HL-60/S4 treated with phorbol 12-myristate 13-acetate at 8.2 ng/mL for 4 days and 3 days (cell line): ENCODE data around the gene KPRP.

Experiments
- in situ Hi-C: fragments of 300-500 bp; cut with MboI; formaldehyde crosslinking; loops from 2 replicates; pipeline ENCODE4 v1.15.0; 2022; ENCODE audit warnings: low sequenced_read_pairs

The KPRP gene

DNA sequence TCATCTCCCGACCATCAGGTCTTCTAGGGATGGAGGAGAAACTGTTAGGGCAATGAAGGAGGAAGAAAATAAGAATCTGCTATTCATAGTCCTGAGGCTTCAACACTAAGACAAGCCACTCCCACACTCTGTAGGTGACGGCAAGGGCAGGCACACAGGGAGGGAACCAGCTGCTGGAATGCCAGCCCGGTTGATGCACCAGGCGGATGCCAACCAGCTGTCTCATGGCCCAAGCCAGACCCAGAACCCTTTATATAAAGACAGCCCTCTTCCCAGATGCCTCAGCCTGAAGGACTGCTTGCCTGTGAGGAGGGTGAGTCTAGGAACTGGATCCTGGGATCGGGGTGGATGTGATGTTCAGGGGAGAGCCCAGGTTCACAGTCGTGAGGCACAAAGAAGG, at the start of gene KPRP:
TSS of gene KPRP (plus strand) at position 279 of the 400 bp plus-strand sequence. CDS start 1,564 bp downstream, outside the sequence.
- in situ Hi-C loops, result no loop called here

DNA sequence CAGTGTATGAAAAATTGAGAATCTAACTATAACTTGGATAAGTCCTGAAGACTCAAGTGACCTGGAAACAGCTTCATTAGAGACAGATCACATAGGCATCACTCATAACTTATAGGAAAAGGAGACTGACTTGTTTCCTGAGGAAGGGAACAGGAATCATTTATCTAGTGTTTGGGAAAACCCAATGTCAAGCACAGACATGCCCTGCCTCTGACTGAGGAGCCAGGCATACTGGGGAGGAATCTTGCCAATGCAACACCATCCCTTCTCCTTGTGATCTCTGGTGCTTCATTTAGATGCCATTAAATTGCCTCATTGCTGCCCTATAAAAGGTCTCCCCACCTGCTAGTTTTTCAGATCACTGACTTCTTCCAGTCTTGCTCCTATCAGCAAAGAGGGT, 39.6 kb upstream of the KPRP start:
- in situ Hi-C loops, result no loop called here

DNA sequence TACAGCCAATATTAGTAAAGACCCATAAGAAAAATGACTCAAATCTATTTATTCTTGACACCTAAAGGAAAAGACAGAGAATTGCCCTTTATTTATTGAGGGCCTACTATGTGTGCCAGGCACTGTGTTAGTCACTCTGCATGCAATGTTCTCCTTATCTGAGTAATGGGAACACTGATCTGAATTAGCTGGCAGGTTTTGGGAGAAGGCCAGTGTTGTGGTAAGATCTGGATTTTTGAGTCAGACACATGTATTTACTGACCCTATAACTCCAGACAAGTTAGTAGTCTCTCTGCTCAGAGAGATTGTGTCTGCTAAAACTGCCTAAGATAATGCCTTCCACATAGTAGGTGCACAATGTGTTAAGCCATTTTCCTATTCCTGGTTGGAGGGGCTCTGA, 32.6 kb upstream of the KPRP start:
- in situ Hi-C loops, result no loop called here

DNA sequence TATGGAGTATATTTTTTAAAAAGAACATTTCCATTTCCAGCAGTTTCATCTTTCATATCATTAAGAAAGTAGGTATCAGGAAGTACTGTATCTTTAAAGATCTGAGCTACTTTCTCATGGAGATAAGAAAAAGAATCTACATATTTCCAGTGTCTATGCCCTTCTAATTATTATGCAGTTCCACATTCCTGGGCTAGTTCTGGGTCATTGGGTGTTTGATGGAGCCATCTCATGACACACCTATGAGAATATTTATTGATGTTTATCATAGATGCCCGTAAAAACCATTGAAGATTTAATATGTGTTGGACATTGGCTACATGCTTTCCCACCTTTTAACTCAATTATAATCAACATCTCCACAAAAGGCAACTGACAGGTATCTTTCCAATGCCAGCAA, 28.8 kb upstream of the KPRP start:
- in situ Hi-C loops, result no loop called here

DNA sequence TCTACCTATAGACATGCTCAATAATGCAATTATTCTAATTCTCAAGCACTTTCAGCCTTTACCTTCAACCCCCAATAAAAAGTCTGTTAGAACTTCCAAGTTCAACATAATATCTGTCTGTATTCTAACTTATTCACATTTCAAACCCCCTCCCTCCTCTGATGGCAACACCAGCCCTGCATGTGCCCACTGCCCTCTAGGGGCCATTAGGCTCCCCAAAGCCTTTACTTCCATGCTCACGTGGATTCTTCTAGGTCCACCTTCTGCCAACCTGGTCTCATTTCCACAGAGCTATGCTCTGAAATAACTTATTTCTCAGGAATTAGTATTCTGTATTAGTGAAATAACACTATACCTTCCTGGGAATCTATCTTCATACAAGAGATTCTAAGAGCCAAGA, 22.2 kb upstream of the KPRP start:
- in situ Hi-C loops, result no loop called here

DNA sequence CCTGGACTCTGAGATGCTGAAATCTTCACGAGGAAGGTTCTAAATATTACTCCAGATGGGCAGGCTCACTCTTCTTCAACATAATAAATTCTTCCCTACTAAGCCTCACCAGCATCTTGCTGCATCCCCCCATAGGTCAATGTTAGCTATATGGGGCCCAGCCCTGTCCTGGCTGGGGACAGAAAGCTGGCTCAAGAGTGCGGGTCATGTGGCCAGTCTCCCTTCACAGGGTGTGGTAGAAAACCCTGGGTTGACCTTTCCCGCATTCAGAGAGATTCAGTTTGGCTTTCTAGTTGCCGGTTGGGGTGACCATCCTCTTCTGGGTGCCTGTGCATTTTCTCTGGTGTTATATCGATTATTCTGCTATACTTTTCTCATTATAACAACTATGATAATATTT, 19.8 kb upstream of the KPRP start:
- in situ Hi-C loops, result no loop called here

GRCh38 chr1:152739841-152740240, 18.0 kb upstream of the KPRP start:
- in situ Hi-C loops, result no loop called here

DNA sequence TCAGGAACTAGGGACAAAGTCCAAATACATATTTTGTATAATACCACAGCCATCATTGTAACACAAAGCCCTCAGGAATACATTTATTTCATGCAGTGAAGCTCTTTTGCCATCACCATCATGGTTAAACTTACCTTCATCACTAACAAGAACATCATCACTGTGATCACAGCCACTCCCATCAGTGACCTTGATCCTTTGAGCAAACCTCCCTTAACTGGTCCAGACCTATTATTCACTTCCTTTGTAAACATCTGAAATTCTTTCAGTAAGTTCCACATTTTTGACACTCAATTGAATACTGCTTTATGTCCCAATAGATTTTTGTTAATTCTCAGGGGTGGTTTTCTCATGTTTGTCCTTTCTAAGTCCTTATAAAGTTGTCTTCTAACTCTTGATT, 16.2 kb upstream of the KPRP start:
- in situ Hi-C loops, result no loop called here

DNA sequence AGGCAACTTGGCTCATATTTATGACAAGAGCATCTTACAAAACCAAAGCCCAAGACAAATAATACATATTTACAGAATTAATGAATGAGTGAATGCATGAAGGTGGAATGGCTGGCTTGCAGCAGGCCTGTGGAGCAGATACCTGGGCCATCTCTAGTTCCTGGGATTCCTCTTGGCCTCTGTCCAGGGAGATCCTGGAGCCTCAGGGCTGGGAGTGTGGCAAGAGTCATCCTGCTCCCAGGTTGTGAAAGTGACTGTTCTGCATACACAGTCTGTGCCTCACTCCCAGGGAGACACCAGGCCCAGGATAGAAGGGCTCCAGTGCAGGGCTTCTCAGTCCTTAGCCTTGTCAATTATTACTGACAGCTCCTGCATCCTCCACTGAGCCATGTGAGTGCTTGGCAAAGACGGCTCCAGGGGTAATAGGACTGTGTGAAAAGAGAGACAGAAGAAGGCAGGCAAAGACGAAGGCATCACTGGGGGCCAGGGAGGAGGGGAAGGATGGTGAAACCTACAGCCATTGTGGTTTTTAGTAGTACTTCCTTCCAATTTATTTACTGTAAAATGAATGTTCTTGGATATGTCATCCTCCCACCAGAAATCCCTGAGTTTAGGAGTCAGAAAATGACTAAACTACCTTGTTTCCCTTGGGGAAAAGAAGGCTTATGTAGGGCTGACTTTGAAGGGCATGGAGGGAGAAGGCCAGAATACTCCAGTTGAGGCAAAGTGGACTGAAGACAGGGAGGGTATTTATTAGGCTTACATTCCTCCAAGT, 14.3 kb upstream of the KPRP start:
- in situ Hi-C loops, result no loop called here

GRCh38 chr1:152745289-152745704, 12.5 kb upstream of the KPRP start:
- in situ Hi-C loops, result no loop called here

GRCh38 chr1:152745765-152746444, 11.9 kb upstream of the KPRP start:
- in situ Hi-C loops, result no loop called here

- in situ Hi-C loops, result no loop called here
Measured at GRCh38 chr1:152747831-152748230, 10.0 kb upstream of the KPRP start.

DNA sequence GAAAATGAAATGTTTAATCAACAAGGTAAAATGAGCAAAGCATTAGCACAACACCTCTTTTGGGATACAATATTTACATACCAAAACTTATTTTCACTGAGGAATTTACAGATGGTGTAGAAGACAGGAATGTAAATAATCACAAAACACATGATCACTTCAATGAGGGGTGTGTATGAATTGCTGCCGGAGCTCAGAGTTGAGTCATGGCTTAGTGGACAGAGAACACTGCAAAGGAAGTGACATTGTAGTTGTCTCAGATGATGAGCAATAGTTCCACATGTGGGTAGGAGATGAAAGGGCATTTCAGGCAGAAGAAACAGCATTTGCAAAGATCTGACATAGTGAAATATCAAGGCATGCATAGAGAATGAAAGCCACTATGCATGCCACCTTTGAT, 5.6 kb upstream of the KPRP start:
- in situ Hi-C loops, result no loop called here

DNA sequence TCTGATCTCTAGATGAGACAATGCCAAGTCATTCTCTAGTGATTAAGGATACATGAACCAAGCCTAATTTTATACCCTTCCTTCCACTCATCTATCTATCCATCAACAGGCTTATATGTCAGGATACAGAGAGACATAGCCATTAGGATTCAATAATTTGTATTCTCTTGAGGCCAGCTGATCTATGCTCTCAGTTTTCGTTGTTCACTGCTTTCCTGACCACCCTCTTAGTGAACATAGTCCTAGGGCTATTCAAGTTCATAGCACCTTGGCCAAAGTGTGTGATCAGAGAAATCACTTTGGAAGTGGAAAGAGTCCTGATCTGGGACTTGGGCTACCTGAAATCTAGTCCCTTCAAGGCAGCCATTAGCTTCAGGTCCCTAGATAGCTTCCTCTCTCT, 4.2 kb upstream of the KPRP start:
- in situ Hi-C loops, result no loop called here

- in situ Hi-C loops, result no loop called here
Measured at GRCh38 chr1:152756872-152757271, 953 bp upstream of the KPRP start.

DNA sequence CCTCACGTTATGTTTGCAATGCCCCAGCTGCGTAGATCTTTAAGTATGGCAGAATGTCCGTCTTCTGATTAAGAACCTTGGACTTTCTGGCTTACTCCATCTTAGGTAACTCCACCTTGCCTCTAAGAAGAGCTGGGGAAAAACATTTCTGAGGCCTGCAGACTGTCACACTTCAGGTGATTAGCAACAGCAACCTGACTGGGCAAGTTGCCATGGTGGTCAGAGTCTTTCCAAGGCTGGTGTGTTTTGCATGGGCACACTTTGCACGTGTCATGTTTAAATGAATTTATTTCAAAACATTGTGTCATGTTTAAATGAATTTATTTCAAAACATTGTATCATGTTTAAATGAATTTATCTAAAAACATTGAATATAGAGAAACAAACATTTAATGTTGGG, 811 bp downstream of the KPRP start:
- in situ Hi-C loops, result no loop called here

DNA sequence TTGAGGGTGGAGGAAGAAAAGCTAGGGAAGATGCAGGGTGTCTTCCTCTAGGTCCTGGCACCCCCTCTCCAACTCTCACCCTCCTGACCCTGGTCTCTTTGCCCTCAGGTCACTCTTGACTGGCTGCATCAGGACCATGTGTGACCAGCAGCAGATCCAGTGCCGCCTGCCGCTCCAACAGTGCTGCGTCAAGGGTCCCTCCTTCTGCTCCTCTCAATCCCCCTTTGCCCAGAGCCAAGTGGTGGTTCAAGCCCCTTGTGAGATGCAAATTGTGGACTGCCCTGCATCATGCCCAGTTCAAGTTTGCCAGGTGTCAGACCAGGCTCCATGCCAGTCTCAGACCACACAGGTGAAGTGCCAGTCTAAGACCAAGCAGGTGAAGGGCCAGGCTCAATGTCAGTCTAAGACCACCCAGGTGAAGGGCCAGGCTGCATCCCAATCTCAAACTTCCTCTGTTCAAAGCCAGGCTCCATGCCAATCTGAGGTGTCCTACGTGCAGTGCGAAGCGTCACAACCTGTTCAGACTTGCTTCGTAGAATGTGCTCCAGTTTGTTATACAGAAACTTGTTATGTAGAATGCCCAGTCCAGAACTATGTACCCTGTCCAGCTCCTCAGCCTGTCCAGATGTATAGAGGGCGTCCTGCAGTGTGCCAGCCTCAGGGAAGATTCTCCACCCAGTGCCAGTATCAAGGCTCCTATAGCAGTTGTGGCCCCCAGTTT, 1.8 kb downstream of the KPRP start:
- in situ Hi-C loops, result no loop called here

GRCh38 chr1:152760551-152761190, 2.8 kb downstream of the KPRP start:
- in situ Hi-C loops, result no loop called here

GRCh38 chr1:152761609-152762213, 3.9 kb downstream of the KPRP start:
- in situ Hi-C loops, result no loop called here

DNA sequence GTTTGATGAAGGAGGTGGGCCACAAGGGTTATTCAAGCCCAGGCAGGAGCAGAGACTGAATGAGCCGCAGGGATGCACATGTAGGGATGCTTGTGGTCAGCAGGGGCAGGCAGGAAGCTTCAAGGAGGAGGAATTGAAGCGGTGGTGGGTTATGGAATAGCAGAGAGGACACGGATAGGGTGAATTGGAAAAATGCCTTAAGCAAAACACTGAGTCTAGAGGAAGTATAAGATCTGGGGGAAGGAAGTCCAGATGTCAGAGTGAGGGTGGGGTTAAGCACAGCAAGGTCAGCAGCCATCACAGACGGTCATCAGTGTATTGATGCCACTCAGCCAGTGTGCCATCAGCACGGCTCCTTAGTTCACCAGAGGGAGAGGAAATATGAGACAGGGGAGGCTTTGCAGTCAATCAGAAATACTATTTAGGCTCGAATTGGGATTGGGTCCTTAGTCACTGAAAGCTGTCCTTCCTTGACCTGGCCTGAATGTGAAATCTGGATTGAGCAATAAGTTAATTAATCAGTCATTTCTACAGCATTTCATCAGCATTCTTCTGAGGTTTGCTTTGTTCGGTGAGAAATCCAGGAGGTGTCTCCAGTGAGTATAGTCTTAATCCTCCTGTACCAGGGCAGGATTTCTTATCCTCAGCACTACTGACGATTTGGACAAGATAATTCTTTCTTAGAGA, 11.2 kb downstream of the KPRP start:
- in situ Hi-C loops, result no loop called here
